MM.1S (cell line): ENCODE results near the gene FOXP1.

ENCODE experiments used
- EZH2 ChIP-seq: fragments of 300-600 bp; sonication (generic); optimal IDR thresholded peaks from 2 replicates; pipeline ENCODE3; 2017; ENCODE audit warnings: low read depth, mild to moderate bottlenecking, antibody characterized with exemption, low read length, mixed read lengths
- EZH2phosphoT487 ChIP-seq: fragments of 300-600 bp; sonication (generic); IDR thresholded peaks from 2 replicates; pipeline ENCODE4 v1.6.1; 2018; ENCODE audit warnings: antibody characterized with exemption, low read length
- TF ChIP-seq, protein P1 (sequence below): fragments of 300-600 bp; sonication (generic); IDR thresholded peaks from 2 replicates; pipeline ENCODE4 v1.5.1; 2016; ENCODE audit warnings: antibody characterized with exemption, low read length, mixed read lengths

DNA sequence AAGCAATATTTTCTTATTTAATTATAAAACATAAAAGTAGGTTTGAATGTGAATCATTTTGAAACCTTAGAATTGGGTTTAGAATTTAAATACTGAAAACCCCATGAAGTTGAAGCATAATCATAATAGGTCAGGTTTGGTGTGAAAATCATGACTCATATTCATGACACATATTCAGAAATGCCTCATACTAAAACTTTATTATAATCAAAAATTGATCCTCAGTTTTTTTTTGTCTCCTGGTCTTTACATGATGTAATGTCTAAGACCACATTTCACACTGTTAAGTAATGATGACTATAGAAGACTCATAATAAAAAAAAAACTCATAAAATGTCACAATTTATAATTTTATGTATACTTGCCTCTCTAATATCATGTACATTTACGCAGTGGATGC, 190.4 kb downstream of the FOXP1 start:
- TF ChIP-seq, protein P1, sequence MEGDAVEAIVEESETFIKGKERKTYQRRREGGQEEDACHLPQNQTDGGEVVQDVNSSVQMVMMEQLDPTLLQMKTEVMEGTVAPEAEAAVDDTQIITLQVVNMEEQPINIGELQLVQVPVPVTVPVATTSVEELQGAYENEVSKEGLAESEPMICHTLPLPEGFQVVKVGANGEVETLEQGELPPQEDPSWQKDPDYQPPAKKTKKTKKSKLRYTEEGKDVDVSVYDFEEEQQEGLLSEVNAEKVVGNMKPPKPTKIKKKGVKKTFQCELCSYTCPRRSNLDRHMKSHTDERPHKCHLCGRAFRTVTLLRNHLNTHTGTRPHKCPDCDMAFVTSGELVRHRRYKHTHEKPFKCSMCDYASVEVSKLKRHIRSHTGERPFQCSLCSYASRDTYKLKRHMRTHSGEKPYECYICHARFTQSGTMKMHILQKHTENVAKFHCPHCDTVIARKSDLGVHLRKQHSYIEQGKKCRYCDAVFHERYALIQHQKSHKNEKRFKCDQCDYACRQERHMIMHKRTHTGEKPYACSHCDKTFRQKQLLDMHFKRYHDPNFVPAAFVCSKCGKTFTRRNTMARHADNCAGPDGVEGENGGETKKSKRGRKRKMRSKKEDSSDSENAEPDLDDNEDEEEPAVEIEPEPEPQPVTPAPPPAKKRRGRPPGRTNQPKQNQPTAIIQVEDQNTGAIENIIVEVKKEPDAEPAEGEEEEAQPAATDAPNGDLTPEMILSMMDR, result no peak
- TF ChIP-seq EZH2, result no peak
- TF ChIP-seq EZH2phosphoT487, result no peak
